Measurements from ENCODE around the gene ZG16. TPM values are rescaled to one million over a fixed set of nuclear protein-coding genes. Genes with fewer than 3 reads are reported as not detected.

ZG16 gene
- total RNA-seq, 5 donors from 2014 or later (not counting 1 experiment from before 2014, with no cell fraction given): 0.09 to 0.15 TPM; not detected in 3

GRCh38 chr16:29820271-29820701 lies 42.2 kb downstream of the ZG16 start, which contains the start of gene MVP:
Gene MVP (plus strand): TSS chr16:29820462. CDS start chr16:29830550, 10,088 bp downstream.
- Mint-ChIP-seq H3K4me1 (peaks cover 70 to 83% (median 73%) of the 10 kb centered on the region in 3 donors), H3K27ac (peak within 1 kb of the TSS; percentile 96), H3K4me3 (peak within 1 kb of the TSS; percentile 94 to 98 (median 95)), H3K36me3 (peaks cover 16% of the 10 kb centered on the region), H3K9me3 (no peaks in the 10 kb centered on the region), H3K27me3 (no peaks in the 10 kb centered on the region)
- H3K4me1 ChIP-seq (ENCODE audit: control insufficient read depth in 1 of 2, extremely low read depth in 1 of 2, insufficient read depth in 2 of 2, low read length in 2 of 2): peaks cover 29 to 88% of the 10 kb centered on the region in 2 experiments
- H3K36me3 ChIP-seq (ENCODE audit: control insufficient read depth in 2 of 2, extremely low read depth in 1 of 2, insufficient read depth in 1 of 2, low read length in 1 of 2): peaks cover 4 to 16% of the 10 kb centered on the region in 2 donors
- DNase-seq: peak in 26 of 35 experiments; percentile 26 to 65 (median 48)
- no peaks in the 10 kb centered on the region for H3K27me3 ChIP-seq (replicated peaks in 1 of 2; ENCODE audit: control insufficient read depth in 2 of 2, extremely low read depth in 1 of 2, insufficient read depth in 2 of 2, low read length in 1 of 2)
- ChIA-PET CTCF (interaction anchor here (0.7 to 2.7 kb wide), 7 partner anchors 12 to 120 kb away, joined by 3 to 13 read pairs (median 4); partner anchors contain the start of gene KIF22 (in 1 of the 2)), POLR2A (no interaction called here)
- 0% methylated on average over 1 of the region's 4 CpGs for WGBS (ENCODE audit: insufficient coverage)
- no peaks in the 10 kb centered on the region for H3K9me3 ChIP-seq
- ATAC-seq (replicated peaks in 1 of 4): peak in 1 of 4 experiments; percentile 13
- peak within 1 kb of the TSS; percentile 55 to 93 for H3K4me3 ChIP-seq (ENCODE audit: control insufficient read depth in 1 of 2, extremely low read depth in 1 of 2, low read length in 1 of 2)
- H3K27ac ChIP-seq (ENCODE audit: low read length): peak within 1 kb of the TSS; percentile 80

DNA sequence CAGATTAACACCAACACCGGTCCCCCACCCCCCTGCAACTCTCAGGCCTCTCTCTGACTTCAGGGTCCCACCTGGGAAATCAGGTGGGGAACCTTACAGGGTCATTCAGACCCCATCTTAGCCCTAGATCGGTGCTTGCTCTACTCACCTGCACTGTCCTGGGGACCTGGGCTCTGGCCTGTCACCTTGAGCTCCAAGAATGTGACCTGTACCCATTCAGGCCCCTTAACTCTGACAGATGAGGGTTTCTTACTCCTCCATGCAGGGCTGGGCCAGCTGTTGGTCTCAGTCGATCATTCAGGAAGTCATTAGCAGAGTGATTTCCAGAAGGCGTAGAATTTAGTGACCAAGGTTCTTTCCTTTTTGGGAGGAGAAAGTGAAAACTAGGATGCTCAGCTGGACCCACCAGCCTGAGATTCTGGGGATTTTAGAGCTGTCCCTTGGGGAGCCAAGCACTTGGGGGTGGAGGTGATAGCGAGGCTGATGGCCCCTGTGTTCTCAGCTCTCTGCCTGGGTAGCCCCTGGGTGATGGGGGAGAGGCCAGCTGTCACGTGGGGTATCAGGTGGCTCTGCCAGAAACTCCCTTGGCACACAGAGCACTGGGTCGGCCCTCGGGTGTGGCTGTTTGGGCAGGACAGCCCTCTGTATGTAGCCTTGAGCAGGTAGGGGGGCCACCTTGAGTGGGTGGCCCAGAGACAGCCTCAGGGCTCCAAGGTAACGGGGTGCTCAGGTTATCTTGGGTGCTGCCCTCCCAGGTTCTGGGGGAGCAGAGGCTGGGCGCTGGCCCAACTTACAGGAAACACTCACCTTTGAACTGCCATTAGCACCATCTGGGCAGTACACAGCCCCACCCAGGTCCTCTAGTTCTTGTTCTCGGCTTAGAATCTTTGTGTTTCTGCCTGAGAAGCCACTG lies 42.9 kb downstream of the ZG16 start:
- Mint-ChIP-seq H3K27me3 (no peaks in the 10 kb centered on the region), H3K27ac (peak overlapping the region; percentile 96), H3K9me3 (no peaks in the 10 kb centered on the region), H3K36me3 (peaks cover 16% of the 10 kb centered on the region), H3K4me3 (peak overlapping the region; percentile 94 to 98 (median 95)), H3K4me1 (peaks cover 74 to 85% (median 78%) of the 10 kb centered on the region in 3 donors)
- 2% methylated on average over 7 of the region's 11 CpGs for WGBS (ENCODE audit: insufficient coverage)
- ChIA-PET POLR2A (no interaction called here), CTCF (interaction anchor here in 1 of 2 donors (0.6 to 2.7 kb wide), 7 partner anchors 11 to 120 kb away, joined by 3 to 13 read pairs (median 4); partner anchors contain the start of gene KIF22)
- Histone ChIP-seq H3K27ac (ENCODE audit: low read length) (peak overlapping the region; percentile 80), H3K36me3 (ENCODE audit: control insufficient read depth in 2 of 2, extremely low read depth in 1 of 2, insufficient read depth in 1 of 2, low read length in 1 of 2) (peaks cover 4 to 21% of the 10 kb centered on the region in 2 donors), H3K4me1 (ENCODE audit: control insufficient read depth in 1 of 2, extremely low read depth in 1 of 2, insufficient read depth in 2 of 2, low read length in 2 of 2) (peaks cover 36 to 92% of the 10 kb centered on the region in 2 experiments), H3K4me3 (ENCODE audit: control insufficient read depth in 1 of 2, extremely low read depth in 1 of 2, low read length in 1 of 2) (peak overlapping the region; percentile 55 to 93), H3K27me3 (replicated peaks in 1 of 2; ENCODE audit: control insufficient read depth in 2 of 2, extremely low read depth in 1 of 2, insufficient read depth in 2 of 2, low read length in 1 of 2) (no peaks in the 10 kb centered on the region), H3K9me3 (no peaks in the 10 kb centered on the region)
- DNase-seq (peak in 17 of 35 experiments; percentile 25 to 68 (median 47)), ATAC-seq (replicated peaks in 1 of 4) (peak; percentile 1 to 31 (median 8))

DNA sequence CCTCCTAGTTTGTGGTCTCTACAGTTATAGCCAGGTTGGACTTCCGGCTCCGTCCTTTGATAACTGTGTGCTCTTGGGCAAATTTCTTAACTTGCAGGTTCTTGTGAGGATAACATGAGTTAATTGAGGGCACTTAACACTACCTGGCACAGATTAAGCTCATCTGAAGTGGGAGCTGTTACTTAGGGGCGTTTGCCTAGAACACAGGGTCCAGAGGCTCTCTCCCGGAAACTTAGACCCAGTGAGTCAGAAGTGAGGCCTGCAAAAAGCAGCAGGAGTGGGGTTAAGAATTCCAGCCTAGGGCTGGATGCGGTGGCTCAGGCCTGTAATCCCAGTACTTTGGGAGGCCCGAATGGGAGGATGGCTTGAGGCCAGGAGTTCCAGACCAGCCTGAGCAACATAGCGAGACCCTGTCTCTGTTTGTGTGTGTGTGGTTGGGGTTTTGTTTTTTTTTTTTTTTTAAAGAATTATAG lies 43.6 kb downstream of the ZG16 start:
- peak overlapping the region; percentile 55 to 93 for H3K4me3 ChIP-seq (ENCODE audit: control insufficient read depth in 1 of 2, extremely low read depth in 1 of 2, low read length in 1 of 2)
- H3K27me3 Mint-ChIP-seq: no peaks in the 10 kb centered on the region
- peaks cover 4 to 22% of the 10 kb centered on the region in 2 donors for H3K36me3 ChIP-seq (ENCODE audit: control insufficient read depth in 2 of 2, extremely low read depth in 1 of 2, insufficient read depth in 1 of 2, low read length in 1 of 2)
- peak overlapping the region; percentile 94 to 98 (median 95) for H3K4me3 Mint-ChIP-seq
- H3K36me3 Mint-ChIP-seq: peaks cover 16% of the 10 kb centered on the region
- H3K27ac Mint-ChIP-seq: peak overlapping the region; percentile 96
- H3K4me1 ChIP-seq (ENCODE audit: control insufficient read depth in 1 of 2, extremely low read depth in 1 of 2, insufficient read depth in 2 of 2, low read length in 2 of 2): peaks cover 41 to 97% of the 10 kb centered on the region in 2 experiments
- ChIA-PET CTCF (interaction anchor here in 1 of 2 donors (0.5 to 2.7 kb wide), 6 partner anchors 12 to 121 kb away, joined by 3 to 13 read pairs (median 4); no protein-coding TSS in a partner anchor), POLR2A (interaction anchor here (0.6 kb wide), 4 partner anchors 90 to 797 kb away, joined by 3 to 6 read pairs (median 4); partner anchors contain the start of gene HIRIP3 (in 1 of the 2))
- H3K27me3 ChIP-seq (replicated peaks in 1 of 2; ENCODE audit: control insufficient read depth in 2 of 2, extremely low read depth in 1 of 2, insufficient read depth in 2 of 2, low read length in 1 of 2): no peaks in the 10 kb centered on the region
- H3K27ac ChIP-seq (ENCODE audit: low read length): peak overlapping the region; percentile 80
- no peak for DNase-seq
- no peak for ATAC-seq (replicated peaks in 1 of 4)
- no peaks in the 10 kb centered on the region for H3K9me3 ChIP-seq
- peaks cover 80 to 89% (median 84%) of the 10 kb centered on the region in 3 donors for H3K4me1 Mint-ChIP-seq
- 60% methylated on average over 5 of the region's 7 CpGs for WGBS (ENCODE audit: insufficient coverage)
- no peaks in the 10 kb centered on the region for H3K9me3 Mint-ChIP-seq

DNA sequence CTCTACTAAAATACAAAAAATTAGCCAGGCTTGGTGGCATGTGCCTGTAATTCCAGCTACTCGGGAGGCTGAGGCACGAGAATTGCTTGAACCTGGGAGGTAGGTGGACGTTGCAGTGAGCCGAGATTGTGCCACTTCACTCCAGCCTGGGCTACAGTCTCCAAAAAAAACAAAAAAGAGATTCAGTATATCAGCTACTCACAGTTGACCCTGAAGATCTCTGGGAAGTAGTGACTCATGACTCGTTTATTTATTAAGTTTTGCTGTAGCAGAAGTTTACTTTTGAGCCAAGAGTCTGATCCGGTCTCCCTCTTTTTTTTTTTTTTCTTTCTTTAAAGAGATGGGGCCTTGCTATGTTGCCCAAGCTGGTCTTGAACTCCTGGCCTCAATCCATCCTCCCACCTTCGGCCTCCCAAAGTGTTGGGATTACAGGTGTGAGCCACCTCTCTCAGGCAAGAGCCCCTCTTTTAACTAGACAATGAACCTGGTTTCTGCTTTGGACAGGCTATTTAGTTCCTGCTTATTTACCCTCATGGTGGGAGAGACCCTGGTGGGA lies 46.6 kb downstream of the ZG16 start:
- ChIA-PET POLR2A (interaction anchor here in 1 of 2 donors (0.7 kb wide), 1 partner anchor 92 kb away, joined by 5 read pairs; no protein-coding TSS in a partner anchor), CTCF (no interaction called here)
- H3K27me3 Mint-ChIP-seq: no peaks in the 10 kb centered on the region
- Histone ChIP-seq H3K36me3 (ENCODE audit: control insufficient read depth in 2 of 2, extremely low read depth in 1 of 2, insufficient read depth in 1 of 2, low read length in 1 of 2) (peaks cover 0 to 6% of the 10 kb centered on the region in 2 donors), H3K4me3 (ENCODE audit: control insufficient read depth in 1 of 2, extremely low read depth in 1 of 2, low read length in 1 of 2) (no peak overlapping the region), H3K27me3 (replicated peaks in 1 of 2; ENCODE audit: control insufficient read depth in 2 of 2, extremely low read depth in 1 of 2, insufficient read depth in 2 of 2, low read length in 1 of 2) (no peaks in the 10 kb centered on the region), H3K9me3 (no peaks in the 10 kb centered on the region), H3K27ac (ENCODE audit: low read length) (no peak overlapping the region), H3K4me1 (ENCODE audit: control insufficient read depth in 1 of 2, extremely low read depth in 1 of 2, insufficient read depth in 2 of 2, low read length in 2 of 2) (peaks cover 49 to 96% of the 10 kb centered on the region in 2 experiments)
- 100% methylated on average over 1 of the region's 7 CpGs for WGBS (ENCODE audit: insufficient coverage)
- H3K36me3 Mint-ChIP-seq: peaks cover 4% of the 10 kb centered on the region
- ATAC-seq (replicated peaks in 1 of 4): no peak
- peaks cover 77 to 93% (median 83%) of the 10 kb centered on the region in 3 donors for H3K4me1 Mint-ChIP-seq
- H3K4me3 Mint-ChIP-seq: peak overlapping the region; percentile 46 to 79 (median 47)
- H3K9me3 Mint-ChIP-seq: no peaks in the 10 kb centered on the region
- DNase-seq: no peak
- peak overlapping the region; percentile 96 for H3K27ac Mint-ChIP-seq

GRCh38 chr16:29825145-29826044 lies 47.3 kb downstream of the ZG16 start:
- H3K27me3 Mint-ChIP-seq: no peaks in the 10 kb centered on the region
- no peaks in the 10 kb centered on the region for H3K9me3 Mint-ChIP-seq
- DNase-seq (peak in 4 of 35 experiments; percentile 22 to 55 (median 30)), ATAC-seq (replicated peaks in 1 of 4) (peak in 3 of 4 experiments; percentile 22 to 25 (median 24))
- WGBS (ENCODE audit: insufficient coverage): 53% methylated on average over 7 of the region's 10 CpGs
- Histone ChIP-seq H3K36me3 (ENCODE audit: control insufficient read depth in 2 of 2, extremely low read depth in 1 of 2, insufficient read depth in 1 of 2, low read length in 1 of 2) (peaks cover 0 to 11% of the 10 kb centered on the region in 2 donors), H3K27ac (ENCODE audit: low read length) (peak overlapping the region; percentile 46), H3K4me1 (ENCODE audit: control insufficient read depth in 1 of 2, extremely low read depth in 1 of 2, insufficient read depth in 2 of 2, low read length in 2 of 2) (peaks cover 45 to 97% of the 10 kb centered on the region in 2 experiments), H3K9me3 (no peaks in the 10 kb centered on the region), H3K4me3 (ENCODE audit: control insufficient read depth in 1 of 2, extremely low read depth in 1 of 2, low read length in 1 of 2) (no peak overlapping the region), H3K27me3 (replicated peaks in 1 of 2; ENCODE audit: control insufficient read depth in 2 of 2, extremely low read depth in 1 of 2, insufficient read depth in 2 of 2, low read length in 1 of 2) (no peaks in the 10 kb centered on the region)
- peaks cover 71 to 94% (median 85%) of the 10 kb centered on the region in 3 donors for H3K4me1 Mint-ChIP-seq
- ChIA-PET CTCF (interaction anchor here in 1 of 2 donors (0.7 to 2.3 kb wide), 2 partner anchors 8 to 23 kb away, joined by 3 to 7 read pairs; no protein-coding TSS in a partner anchor), POLR2A (no interaction called here)
- peak overlapping the region; percentile 46 to 79 (median 47) for H3K4me3 Mint-ChIP-seq
- H3K36me3 Mint-ChIP-seq: no peaks in the 10 kb centered on the region
- peak overlapping the region; percentile 96 for H3K27ac Mint-ChIP-seq
